Measurements from ENCODE around the gene RAD51B.

Gene RAD51B

DNA sequence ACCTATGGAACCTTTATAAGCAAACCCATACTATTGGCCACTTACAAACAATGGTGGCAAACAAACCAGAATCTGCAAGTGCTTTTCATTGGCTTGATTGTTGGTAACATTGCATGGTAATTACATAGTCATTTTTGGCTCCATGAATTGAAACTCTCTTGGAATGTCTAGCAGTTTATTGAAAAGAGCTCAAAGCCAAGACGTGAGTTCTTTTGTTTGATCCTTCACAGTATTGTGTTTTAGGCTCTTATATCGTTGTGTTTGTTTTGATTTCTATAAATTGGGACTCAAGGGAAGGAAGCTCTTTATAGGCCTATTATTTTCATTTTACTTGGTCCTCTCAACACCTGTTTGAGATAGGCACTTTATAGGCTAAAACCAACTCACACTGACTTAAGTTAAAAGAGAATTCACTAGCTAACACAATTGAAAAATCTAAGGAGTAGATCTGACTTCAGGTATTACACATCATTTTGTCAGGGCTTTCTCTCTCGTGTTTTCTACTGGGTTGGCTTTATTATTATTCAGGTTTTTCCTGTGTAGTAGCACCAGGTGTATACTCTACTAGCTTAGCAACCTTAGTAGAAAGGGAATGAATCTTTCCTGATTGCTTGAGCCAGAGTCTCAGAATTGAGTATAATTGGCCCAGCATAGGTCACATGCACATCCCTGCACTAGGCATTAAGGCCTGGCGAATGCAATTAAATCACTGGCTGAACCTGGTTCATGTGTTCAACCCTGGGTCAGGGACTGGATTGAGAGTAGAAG lies 341.4 kb downstream of the RAD51B start:
- TF ChIP-seq, protein P1, sequence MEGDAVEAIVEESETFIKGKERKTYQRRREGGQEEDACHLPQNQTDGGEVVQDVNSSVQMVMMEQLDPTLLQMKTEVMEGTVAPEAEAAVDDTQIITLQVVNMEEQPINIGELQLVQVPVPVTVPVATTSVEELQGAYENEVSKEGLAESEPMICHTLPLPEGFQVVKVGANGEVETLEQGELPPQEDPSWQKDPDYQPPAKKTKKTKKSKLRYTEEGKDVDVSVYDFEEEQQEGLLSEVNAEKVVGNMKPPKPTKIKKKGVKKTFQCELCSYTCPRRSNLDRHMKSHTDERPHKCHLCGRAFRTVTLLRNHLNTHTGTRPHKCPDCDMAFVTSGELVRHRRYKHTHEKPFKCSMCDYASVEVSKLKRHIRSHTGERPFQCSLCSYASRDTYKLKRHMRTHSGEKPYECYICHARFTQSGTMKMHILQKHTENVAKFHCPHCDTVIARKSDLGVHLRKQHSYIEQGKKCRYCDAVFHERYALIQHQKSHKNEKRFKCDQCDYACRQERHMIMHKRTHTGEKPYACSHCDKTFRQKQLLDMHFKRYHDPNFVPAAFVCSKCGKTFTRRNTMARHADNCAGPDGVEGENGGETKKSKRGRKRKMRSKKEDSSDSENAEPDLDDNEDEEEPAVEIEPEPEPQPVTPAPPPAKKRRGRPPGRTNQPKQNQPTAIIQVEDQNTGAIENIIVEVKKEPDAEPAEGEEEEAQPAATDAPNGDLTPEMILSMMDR (IDR thresholded peaks at IDR 0.05; ENCODE audit: extremely low read depth, missing control alignments): no peak
- DNase-seq (ENCODE audit: low spot score): no peak

DNA sequence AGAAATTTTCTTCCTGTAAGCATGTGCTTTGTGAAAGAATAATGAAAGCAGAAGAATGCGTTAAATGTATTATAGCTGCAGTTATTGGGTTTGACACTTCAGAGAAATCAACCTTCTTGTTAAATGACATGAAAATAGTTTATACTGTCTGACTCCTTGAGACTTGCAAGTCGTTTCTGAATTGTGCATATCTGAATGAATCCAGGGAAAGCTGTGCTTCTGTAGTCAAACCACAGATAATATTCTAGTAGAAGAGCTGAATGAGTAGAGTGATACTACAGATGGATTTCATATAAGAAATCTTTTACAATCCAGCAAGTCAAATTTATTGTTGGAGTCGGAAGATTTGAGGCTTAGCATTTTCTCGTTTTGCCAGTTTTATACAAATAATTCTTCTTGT lies 343.3 kb downstream of the RAD51B start:
- DNase-seq (ENCODE audit: low spot score): no peak
- TF ChIP-seq, protein P1 (IDR thresholded peaks at IDR 0.05; ENCODE audit: extremely low read depth, missing control alignments): no peak

DNA sequence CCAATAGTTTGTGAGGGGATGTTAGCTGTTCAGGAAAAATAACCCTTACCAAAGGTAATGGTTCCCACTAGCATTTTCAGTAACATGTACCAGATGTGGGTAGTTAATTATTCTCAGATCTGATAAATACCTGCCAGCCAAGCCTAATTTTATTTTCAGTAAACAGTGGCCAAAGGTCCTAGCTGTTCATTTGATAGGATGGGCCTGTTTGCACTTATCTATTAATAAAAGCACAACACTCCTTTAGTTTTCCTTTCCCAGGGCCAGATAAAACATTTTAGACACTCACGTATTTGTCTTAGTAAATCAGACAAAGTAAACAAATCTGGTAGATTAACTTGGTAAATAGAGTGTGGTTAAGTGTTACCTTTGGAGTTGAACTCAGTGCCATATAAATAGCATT lies 345.1 kb downstream of the RAD51B start:
- no peak for DNase-seq (ENCODE audit: low spot score)
- TF ChIP-seq, protein P1 (IDR thresholded peaks at IDR 0.05; ENCODE audit: extremely low read depth, missing control alignments): no peak

DNA sequence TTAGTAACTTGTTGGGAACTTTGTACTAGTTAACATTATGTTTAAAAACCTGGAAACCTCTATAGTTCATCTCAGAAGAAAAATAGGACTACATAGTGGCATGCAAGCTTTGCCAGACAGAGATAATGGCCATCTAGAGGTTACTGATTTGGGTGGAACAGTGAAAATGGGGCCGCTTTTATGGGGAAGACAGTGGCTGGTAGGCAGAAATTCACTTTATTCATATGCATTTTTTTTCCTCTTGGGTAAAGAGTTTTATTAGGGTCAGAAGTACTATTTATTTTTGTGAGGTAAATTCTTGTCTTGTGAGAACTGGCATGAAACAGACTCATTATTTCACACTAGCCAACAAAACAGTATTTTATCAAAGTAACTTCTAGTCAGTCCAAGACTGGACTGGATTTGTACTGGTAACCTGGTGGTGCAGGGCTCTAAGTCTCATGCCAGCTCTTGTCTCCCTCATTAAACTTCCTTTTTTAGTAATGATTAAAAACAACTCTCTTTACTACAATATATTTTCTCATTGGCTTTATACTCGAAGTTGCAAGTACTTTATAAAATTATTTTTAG lies 345.8 kb downstream of the RAD51B start:
- DNase-seq (ENCODE audit: low spot score): no peak
- TF ChIP-seq, protein P1 (IDR thresholded peaks at IDR 0.05; ENCODE audit: extremely low read depth, missing control alignments): no peak

DNA sequence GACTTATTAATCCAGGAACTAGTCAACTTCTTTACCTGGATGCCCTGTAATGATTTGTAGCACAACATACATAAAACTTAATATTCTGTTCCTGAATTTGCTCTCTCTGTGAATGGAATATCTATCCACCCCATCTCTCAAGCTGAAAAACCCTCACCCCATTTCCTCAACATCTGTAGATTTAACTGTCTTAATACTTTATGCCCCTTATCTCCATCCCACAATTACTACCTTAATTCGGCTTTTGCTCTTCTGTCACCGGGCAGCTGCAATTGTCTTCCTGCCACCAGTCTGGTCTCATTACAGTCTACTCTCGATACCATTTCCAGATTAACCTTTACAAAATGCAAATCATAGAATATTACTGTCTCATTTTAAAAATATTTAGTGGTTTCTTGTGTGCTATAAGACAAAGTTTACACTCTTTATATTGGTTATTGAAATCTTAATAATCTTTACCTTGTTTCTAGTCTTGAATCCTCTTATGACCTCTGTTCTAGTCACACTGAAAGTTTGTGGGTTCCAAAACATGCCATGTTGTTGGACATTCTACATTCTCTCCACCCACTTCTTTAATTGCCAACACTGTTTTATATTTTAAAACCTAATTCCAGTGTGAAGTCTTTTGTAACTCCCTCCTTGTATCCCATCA lies 347.3 kb downstream of the RAD51B start:
- TF ChIP-seq, protein P1 (IDR thresholded peaks at IDR 0.05; ENCODE audit: extremely low read depth, missing control alignments): no peak
- DNase-seq (ENCODE audit: low spot score): no peak

DNA sequence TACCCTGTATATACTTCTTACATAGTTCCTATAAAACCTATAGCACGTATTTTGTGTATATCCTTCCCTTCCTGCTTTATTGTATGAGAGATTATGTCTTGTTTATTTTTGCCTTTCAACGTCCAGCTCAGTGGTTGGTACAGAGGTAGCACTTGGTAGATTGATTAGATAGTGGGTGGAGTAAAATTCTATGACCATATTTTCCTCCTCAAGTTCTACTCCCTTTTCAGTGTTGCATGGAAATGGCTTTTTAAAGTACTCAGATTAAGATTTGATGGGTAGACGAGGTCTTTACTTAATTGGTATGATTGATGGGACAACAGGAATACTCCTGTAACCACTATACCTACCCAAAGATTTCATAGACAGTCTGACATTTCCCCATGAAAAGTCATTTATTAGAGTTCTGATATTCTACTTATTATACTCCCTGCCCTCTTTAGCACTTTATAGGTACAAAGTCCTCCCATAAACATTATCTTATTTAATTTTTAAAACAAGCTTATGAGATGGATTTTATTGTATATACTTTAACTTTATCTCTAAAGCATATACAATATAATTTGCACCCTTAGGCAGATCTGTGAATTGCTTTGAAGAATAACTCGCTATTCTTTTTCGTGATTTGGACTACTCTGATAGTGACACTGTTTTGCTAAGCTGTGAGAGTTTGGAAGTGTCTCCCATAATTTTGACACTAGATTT lies 348.0 kb downstream of the RAD51B start:
- no peak for DNase-seq (ENCODE audit: low spot score)
- TF ChIP-seq, protein P1 (IDR thresholded peaks at IDR 0.05; ENCODE audit: extremely low read depth, missing control alignments): no peak

Measured in GM20000 (cell line).